WTC11 (cell line): ENCODE data around the gene RPN2. TPM values are rescaled to one million over a fixed set of nuclear protein-coding genes. Genes with fewer than 3 reads are reported as not detected.

Source experiments
- ATAC-seq: fragments of 200-7000 bp; cut with Tn5 transposase; 2 replicates; pipeline ENCODE4 v1.10.0; 2021; ENCODE audit warnings: mild to moderate bottlenecking, moderate library complexity
- CTCF ChIA-PET: fragments of 300-600 bp; sonication (Branson Sonifier 250); formaldehyde crosslinking; loops from one replicate; lab custom pipeline; 2021; ENCODE audit warnings: antibody characterized with exemption; lab: Charles Lee
- POLR2A ChIA-PET: fragments of 350-600 bp; sonication (Branson Sonifier 250); formaldehyde crosslinking; loops from one replicate; lab custom pipeline; 2021; ENCODE audit warnings: antibody characterized with exemption; lab: Charles Lee
- DNase-seq: peaks from one replicate; pipeline ENCODE4 v3.0.0; 2021; ENCODE audit warnings: low spot score
- H3K27ac Mint-ChIP-seq: 2 replicates; pipeline ENCODE4 v1.8.0; 2021; ENCODE audit warnings: mixed read lengths
- H3K27me3 Mint-ChIP-seq: 2 replicates; pipeline ENCODE4 v1.8.0; 2021; ENCODE audit warnings: low read depth, mild to moderate bottlenecking, moderate library complexity, mixed read lengths
- H3K36me3 Mint-ChIP-seq: 2 replicates; pipeline ENCODE4 v1.8.0; 2021; ENCODE audit warnings: mixed read lengths
- H3K4me1 Mint-ChIP-seq: 2 replicates; pipeline ENCODE4 v1.8.0; 2022; ENCODE audit warnings: mixed read lengths
- H3K4me3 Mint-ChIP-seq: 2 replicates; pipeline ENCODE4 v1.8.0; 2021; ENCODE audit warnings: mild to moderate bottlenecking, moderate library complexity, mixed read lengths
- H3K9me3 Mint-ChIP-seq: 2 replicates; pipeline ENCODE4 v1.8.0; 2021; ENCODE audit warnings: mixed read lengths
- CREM ChIP-seq: sonication (generic); formaldehyde crosslinking; IDR thresholded peaks from 2 replicates; pipeline ENCODE4 v1.8.1; 2022; ENCODE audit warnings: mild to moderate bottlenecking, missing genetic modification reagents, moderate library complexity
- FOXJ3 ChIP-seq: sonication (generic); formaldehyde crosslinking; IDR thresholded peaks from 2 replicates; pipeline ENCODE4 v1.9.0; 2021; ENCODE audit warnings: missing genetic modification reagents, mild to moderate bottlenecking, borderline replicate concordance
- GRHL2 ChIP-seq: fragments of 250-450 bp; sonication (Bioruptor Pico); IDR thresholded peaks from 2 replicates; pipeline ENCODE4 v1.8.0; 2022; ENCODE audit warnings: mild to moderate bottlenecking, moderate library complexity; ENCODE audit not compliant: insufficient replicate concordance, severe bottlenecking
- HMGA2 ChIP-seq: fragments of 250-450 bp; sonication (Bioruptor Pico); IDR thresholded peaks from 2 replicates; pipeline ENCODE4 v1.4.0; 2021; ENCODE audit warnings: mild to moderate bottlenecking, moderate library complexity
- MYBL2 ChIP-seq: sonication (generic); formaldehyde crosslinking; IDR thresholded peaks from 2 replicates; pipeline ENCODE4 v1.8.1; 2023; ENCODE audit warnings: mild to moderate bottlenecking, moderate library complexity, missing genetic modification reagents
- NR2C2 ChIP-seq: sonication (generic); formaldehyde crosslinking; IDR thresholded peaks from 2 replicates; pipeline ENCODE4 v1.8.0; 2022; ENCODE audit warnings: mild to moderate bottlenecking, missing genetic modification reagents
- PRRX2 ChIP-seq: fragments of 250-450 bp; sonication (Bioruptor Pico); IDR thresholded peaks from 2 replicates; pipeline ENCODE4 v1.8.0; 2021; ENCODE audit warnings: mild to moderate bottlenecking
- RELA ChIP-seq: sonication (generic); formaldehyde crosslinking; IDR thresholded peaks from 2 replicates; pipeline ENCODE4 v1.8.1; 2022; ENCODE audit warnings: missing genetic modification reagents, mild to moderate bottlenecking, borderline replicate concordance
- RORB ChIP-seq: fragments of 250-450 bp; sonication (Bioruptor Pico); IDR thresholded peaks from 2 replicates; pipeline ENCODE4 v1.9.0; 2021; ENCODE audit warnings: mild to moderate bottlenecking
- SP1 ChIP-seq: sonication (generic); formaldehyde crosslinking; conservative IDR thresholded peaks from 2 replicates; pipeline ENCODE4 v1.8.1; 2022; ENCODE audit warnings: missing genetic modification reagents
- TEAD1 ChIP-seq: sonication (generic); formaldehyde crosslinking; IDR thresholded peaks from 2 replicates; pipeline ENCODE4 v1.8.0; 2022; ENCODE audit warnings: mild to moderate bottlenecking, missing genetic modification reagents
- TP53 ChIP-seq: sonication (generic); formaldehyde crosslinking; IDR thresholded peaks from 2 replicates; pipeline ENCODE4 v1.8.1; 2023; ENCODE audit warnings: mild to moderate bottlenecking, missing genetic modification reagents
- ZBTB21 ChIP-seq: sonication (generic); formaldehyde crosslinking; IDR thresholded peaks from 2 replicates; pipeline ENCODE4 v1.8.1; 2023; ENCODE audit warnings: mild to moderate bottlenecking, missing genetic modification reagents, borderline replicate concordance
- ZNF121 ChIP-seq: sonication (generic); formaldehyde crosslinking; IDR thresholded peaks from 2 replicates; pipeline ENCODE4 v1.8.0; 2023; ENCODE audit warnings: missing genetic modification reagents
- ZNF232 ChIP-seq: sonication (generic); formaldehyde crosslinking; IDR thresholded peaks from 2 replicates; pipeline ENCODE4 v1.8.0; 2022; ENCODE audit warnings: mild to moderate bottlenecking, missing genetic modification reagents
- ZNF263 ChIP-seq: sonication (generic); formaldehyde crosslinking; IDR thresholded peaks from 2 replicates; pipeline ENCODE4 v1.8.1; 2022; ENCODE audit warnings: low read depth, mild to moderate bottlenecking, moderate library complexity, missing genetic modification reagents
- total RNA-seq: library from RNA; stranded (reverse); gene quantifications from 3 replicates; pipeline ENCODE4 v1.2.3, GENCODE V29; 2021
- TF ChIP-seq, protein P1 (sequence below): fragments of 250-450 bp; sonication (Bioruptor Pico); conservative IDR thresholded peaks from 2 replicates; pipeline ENCODE4 v1.9.0; 2021; ENCODE audit warnings: mild to moderate bottlenecking
- TF ChIP-seq, protein P2 (sequence below): fragments of 250-450 bp; sonication (Bioruptor Pico); IDR thresholded peaks from 2 replicates; pipeline ENCODE4 v1.8.0; 2021; ENCODE audit warnings: mild to moderate bottlenecking
- TF ChIP-seq, protein P3 (sequence below): fragments of 200-600 bp; IDR thresholded peaks from 2 replicates; pipeline ENCODE4 v1.8.0; 2022; ENCODE audit warnings: antibody characterized with exemption
- TF ChIP-seq, protein P4 (sequence below): sonication (generic); formaldehyde crosslinking; IDR thresholded peaks from 2 replicates; pipeline ENCODE4 v1.8.0; 2022; ENCODE audit warnings: mild to moderate bottlenecking, missing genetic modification reagents
- TF ChIP-seq, protein P5 (sequence below): sonication (generic); formaldehyde crosslinking; IDR thresholded peaks from 2 replicates; pipeline ENCODE4 v1.8.1; 2023; ENCODE audit warnings: mild to moderate bottlenecking, missing genetic modification reagents, moderate library complexity
- TF ChIP-seq, protein P6 (sequence below): sonication (generic); formaldehyde crosslinking; IDR thresholded peaks from 2 replicates; pipeline ENCODE4 v1.8.1; 2023; ENCODE audit warnings: mild to moderate bottlenecking, missing genetic modification reagents
- TF ChIP-seq, protein P7 (sequence below): sonication (generic); formaldehyde crosslinking; IDR thresholded peaks from 2 replicates; pipeline ENCODE4 v1.8.1; 2023; ENCODE audit warnings: mild to moderate bottlenecking, missing genetic modification reagents, moderate library complexity

RPN2 gene
- total RNA-seq, 1 experiment from 2014 or later = 205 TPM

DNA sequence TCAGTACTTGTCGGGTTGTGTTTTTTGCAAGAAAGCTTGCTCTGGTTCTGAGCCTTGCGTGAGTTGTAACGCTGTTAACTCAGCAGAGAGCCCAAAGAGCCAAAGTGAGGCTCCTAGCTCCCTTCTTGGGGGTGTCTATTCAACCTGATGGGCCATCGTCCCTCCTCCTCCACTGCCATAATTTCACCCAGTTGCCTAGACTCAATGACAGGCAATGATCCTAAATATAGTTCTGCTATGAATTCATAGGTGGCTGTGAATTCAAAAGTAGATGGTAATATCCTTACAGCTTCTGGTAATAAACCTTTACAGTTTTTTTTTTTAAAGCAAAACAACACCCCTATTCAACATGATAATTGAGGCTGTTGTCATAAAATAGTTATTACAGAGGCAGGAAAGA, 43.0 kb downstream of the RPN2 start:
- Mint-ChIP-seq H3K27ac (peak overlapping the region; percentile 86; the same call in 1 of the 2 replicates), H3K36me3 (peaks cover 59% of the 10 kb centered on the region), H3K9me3 (no peaks in the 10 kb centered on the region), H3K4me1 (peaks cover 25% of the 10 kb centered on the region), H3K4me3 (no peak overlapping the region), H3K27me3 (no peaks in the 10 kb centered on the region)
- ChIA-PET CTCF (interaction anchor here (0.7 kb wide), 1 partner anchor 43 kb away, joined by 3 read pairs; the partner anchor contains the start of genes MROH8 and RPN2), POLR2A (no interaction called here)
- no peak for DNase-seq
- no peak for ATAC-seq
- no peak for TF ChIP-seq NR2C2
- TF ChIP-seq TEAD1 = no peak
- no peak for TF ChIP-seq PRRX2 (CRISPR knock-in tag)
- TF ChIP-seq ZNF263 (CRISPR knock-in tag) = no peak
- TF ChIP-seq FOXJ3 = no peak
- no peak for TF ChIP-seq ZNF121
- TF ChIP-seq, protein P1, sequence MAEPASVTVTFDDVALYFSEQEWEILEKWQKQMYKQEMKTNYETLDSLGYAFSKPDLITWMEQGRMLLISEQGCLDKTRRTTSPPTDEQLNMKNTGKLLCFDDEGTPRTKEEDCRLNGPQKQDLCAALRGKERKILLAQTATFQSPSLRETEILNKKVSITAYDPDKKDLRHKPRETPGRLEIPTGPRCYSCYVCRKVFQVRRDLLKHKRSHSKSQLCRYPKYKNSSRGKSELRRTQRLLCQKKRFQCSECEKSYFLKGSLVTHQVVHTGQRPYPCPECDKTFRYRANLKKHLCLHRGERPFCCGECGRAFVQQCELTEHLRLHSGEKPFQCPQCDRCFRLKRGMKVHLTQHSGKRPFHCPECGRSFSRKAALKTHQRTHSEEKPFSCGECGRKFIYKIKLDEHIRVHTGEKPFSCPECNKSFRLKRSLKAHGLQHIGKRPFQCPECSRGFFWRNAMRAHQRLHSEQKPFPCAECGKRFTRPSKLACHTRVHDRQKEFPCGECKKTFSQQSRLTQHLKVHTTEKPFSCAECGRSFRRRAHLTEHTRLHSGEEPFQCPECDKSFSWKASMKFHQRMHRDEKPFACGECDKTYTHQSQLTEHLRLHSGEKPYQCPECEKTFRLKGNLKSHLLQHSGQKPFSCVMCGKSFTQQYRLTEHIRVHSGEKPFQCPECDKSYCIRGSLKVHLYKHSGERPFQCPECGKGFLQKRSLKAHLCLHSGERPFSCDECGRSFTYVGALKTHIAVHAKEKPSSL (CRISPR knock-in tag) = no peak
- no peak for TF ChIP-seq CREM (CRISPR knock-in tag)
- TF ChIP-seq, protein P2, sequence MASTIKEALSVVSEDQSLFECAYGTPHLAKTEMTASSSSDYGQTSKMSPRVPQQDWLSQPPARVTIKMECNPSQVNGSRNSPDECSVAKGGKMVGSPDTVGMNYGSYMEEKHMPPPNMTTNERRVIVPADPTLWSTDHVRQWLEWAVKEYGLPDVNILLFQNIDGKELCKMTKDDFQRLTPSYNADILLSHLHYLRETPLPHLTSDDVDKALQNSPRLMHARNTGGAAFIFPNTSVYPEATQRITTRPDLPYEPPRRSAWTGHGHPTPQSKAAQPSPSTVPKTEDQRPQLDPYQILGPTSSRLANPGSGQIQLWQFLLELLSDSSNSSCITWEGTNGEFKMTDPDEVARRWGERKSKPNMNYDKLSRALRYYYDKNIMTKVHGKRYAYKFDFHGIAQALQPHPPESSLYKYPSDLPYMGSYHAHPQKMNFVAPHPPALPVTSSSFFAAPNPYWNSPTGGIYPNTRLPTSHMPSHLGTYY (CRISPR knock-in tag) = no peak
- no peak for TF ChIP-seq RORB (CRISPR knock-in tag)
- TF ChIP-seq, all 79 proteins: peak for 0

DNA sequence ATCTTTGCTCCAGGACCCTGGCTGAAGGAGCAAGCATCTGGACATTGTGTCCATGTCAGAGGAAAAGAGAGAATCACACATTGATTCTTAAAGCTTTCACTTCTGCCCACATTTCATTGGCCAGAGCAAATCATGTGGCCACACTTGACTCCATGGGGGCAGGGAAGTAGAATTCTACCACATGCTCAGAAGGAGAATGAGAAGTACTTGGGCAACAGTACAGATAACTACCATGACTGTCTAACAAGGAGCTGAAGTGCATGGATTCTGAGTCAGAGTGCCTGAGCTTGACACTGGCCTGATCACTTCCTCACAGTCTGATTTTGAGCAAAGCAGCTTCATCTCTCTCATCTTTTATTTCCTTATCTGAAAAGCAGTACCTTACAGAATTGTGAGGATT, 43.9 kb downstream of the RPN2 start:
- POLR2A ChIA-PET = no interaction called here
- CTCF ChIA-PET = interaction anchor here (1.0 to 1.4 kb wide), 2 partner anchors 27 to 31 kb away, joined by 5 read pairs; no protein-coding TSS in a partner anchor
- ATAC-seq (no peak), DNase-seq (no peak)
- Mint-ChIP-seq H3K27me3 (no peaks in the 10 kb centered on the region), H3K4me3 (no peak overlapping the region), H3K4me1 (peaks cover 35% of the 10 kb centered on the region), H3K27ac (peak overlapping the region; percentile 84), H3K9me3 (no peaks in the 10 kb centered on the region), H3K36me3 (peaks cover 68% of the 10 kb centered on the region)
- TF ChIP-seq, protein P3, sequence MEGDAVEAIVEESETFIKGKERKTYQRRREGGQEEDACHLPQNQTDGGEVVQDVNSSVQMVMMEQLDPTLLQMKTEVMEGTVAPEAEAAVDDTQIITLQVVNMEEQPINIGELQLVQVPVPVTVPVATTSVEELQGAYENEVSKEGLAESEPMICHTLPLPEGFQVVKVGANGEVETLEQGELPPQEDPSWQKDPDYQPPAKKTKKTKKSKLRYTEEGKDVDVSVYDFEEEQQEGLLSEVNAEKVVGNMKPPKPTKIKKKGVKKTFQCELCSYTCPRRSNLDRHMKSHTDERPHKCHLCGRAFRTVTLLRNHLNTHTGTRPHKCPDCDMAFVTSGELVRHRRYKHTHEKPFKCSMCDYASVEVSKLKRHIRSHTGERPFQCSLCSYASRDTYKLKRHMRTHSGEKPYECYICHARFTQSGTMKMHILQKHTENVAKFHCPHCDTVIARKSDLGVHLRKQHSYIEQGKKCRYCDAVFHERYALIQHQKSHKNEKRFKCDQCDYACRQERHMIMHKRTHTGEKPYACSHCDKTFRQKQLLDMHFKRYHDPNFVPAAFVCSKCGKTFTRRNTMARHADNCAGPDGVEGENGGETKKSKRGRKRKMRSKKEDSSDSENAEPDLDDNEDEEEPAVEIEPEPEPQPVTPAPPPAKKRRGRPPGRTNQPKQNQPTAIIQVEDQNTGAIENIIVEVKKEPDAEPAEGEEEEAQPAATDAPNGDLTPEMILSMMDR = no peak
- TF ChIP-seq ZNF232 (CRISPR knock-in tag) = no peak
- no peak for TF ChIP-seq CREM (CRISPR knock-in tag)
- TF ChIP-seq, protein P4, sequence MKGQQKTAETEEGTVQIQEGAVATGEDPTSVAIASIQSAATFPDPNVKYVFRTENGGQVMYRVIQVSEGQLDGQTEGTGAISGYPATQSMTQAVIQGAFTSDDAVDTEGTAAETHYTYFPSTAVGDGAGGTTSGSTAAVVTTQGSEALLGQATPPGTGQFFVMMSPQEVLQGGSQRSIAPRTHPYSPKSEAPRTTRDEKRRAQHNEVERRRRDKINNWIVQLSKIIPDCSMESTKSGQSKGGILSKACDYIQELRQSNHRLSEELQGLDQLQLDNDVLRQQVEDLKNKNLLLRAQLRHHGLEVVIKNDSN (CRISPR knock-in tag) = peak; percentile 63; the same call in 1 of the 2 replicates
- TF ChIP-seq, protein P5, sequence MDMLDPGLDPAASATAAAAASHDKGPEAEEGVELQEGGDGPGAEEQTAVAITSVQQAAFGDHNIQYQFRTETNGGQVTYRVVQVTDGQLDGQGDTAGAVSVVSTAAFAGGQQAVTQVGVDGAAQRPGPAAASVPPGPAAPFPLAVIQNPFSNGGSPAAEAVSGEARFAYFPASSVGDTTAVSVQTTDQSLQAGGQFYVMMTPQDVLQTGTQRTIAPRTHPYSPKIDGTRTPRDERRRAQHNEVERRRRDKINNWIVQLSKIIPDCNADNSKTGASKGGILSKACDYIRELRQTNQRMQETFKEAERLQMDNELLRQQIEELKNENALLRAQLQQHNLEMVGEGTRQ (CRISPR knock-in tag) = peak; percentile 67
- no peak for TF ChIP-seq SP1 (CRISPR knock-in tag)
- no peak for TF ChIP-seq GRHL2 (CRISPR knock-in tag)

DNA sequence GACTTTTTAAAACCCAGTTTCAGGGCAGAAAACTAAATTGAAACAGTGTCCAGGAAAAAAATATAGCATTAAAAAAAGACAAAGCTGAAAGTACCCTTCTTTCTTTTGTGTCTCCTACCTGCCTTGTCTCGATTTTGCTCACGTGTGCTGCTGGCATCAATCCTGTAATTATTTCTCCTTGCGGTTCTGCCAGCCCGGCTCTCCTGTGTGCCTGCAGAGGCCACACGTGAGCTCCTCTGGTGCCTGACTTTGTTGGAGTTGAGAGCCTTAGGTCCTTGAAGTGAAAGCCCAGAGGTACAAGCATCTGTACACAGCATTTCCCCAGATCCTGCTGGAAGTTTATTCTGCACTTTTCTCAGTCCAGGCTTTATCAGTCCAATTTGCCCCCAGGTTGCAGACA, 46.0 kb downstream of the RPN2 start:
- DNase-seq (no peak), ATAC-seq (no peak)
- ChIA-PET CTCF (interaction anchor here (0.8 kb wide), 1 partner anchor 30 kb away, joined by 4 read pairs; no protein-coding TSS in a partner anchor), POLR2A (interaction anchor here (0.7 kb wide), 1 partner anchor 10 kb away, joined by 11 read pairs; no protein-coding TSS in a partner anchor)
- Mint-ChIP-seq H3K27ac (peak overlapping the region; percentile 16; the same call in 1 of the 2 replicates), H3K36me3 (peaks cover 65% of the 10 kb centered on the region), H3K4me3 (no peak overlapping the region), H3K4me1 (peaks cover 52% of the 10 kb centered on the region), H3K27me3 (no peaks in the 10 kb centered on the region), H3K9me3 (no peaks in the 10 kb centered on the region)
- TF ChIP-seq, protein P6, sequence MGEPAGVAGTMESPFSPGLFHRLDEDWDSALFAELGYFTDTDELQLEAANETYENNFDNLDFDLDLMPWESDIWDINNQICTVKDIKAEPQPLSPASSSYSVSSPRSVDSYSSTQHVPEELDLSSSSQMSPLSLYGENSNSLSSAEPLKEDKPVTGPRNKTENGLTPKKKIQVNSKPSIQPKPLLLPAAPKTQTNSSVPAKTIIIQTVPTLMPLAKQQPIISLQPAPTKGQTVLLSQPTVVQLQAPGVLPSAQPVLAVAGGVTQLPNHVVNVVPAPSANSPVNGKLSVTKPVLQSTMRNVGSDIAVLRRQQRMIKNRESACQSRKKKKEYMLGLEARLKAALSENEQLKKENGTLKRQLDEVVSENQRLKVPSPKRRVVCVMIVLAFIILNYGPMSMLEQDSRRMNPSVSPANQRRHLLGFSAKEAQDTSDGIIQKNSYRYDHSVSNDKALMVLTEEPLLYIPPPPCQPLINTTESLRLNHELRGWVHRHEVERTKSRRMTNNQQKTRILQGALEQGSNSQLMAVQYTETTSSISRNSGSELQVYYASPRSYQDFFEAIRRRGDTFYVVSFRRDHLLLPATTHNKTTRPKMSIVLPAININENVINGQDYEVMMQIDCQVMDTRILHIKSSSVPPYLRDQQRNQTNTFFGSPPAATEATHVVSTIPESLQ (CRISPR knock-in tag) = no peak
- TF ChIP-seq RELA (no peak), ZBTB21 (no peak), TP53 (CRISPR knock-in tag) (no peak), HMGA2 (CRISPR knock-in tag) (no peak), MYBL2 (CRISPR knock-in tag) (no peak)
- TF ChIP-seq, protein P7, sequence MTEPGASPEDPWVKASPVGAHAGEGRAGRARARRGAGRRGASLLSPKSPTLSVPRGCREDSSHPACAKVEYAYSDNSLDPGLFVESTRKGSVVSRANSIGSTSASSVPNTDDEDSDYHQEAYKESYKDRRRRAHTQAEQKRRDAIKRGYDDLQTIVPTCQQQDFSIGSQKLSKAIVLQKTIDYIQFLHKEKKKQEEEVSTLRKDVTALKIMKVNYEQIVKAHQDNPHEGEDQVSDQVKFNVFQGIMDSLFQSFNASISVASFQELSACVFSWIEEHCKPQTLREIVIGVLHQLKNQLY (CRISPR knock-in tag) = no peak
- TF ChIP-seq, protein P5 (CRISPR knock-in tag) = no peak
